Measurements from ENCODE around the gene DYRK1B. TPM values are rescaled to one million over a fixed set of nuclear protein-coding genes. Genes with fewer than 3 reads are reported as not detected.

DYRK1B gene
- total and polyA plus RNA-seq, 8 donors = 6.2 to 20.6 (median 8.3) TPM

- Histone ChIP-seq H3K9me3 (no peaks in the 10 kb centered on the region), H3K36me3 (no peaks in the 10 kb centered on the region), H3K4me1 (no peaks in the 10 kb centered on the region), H3K4me3 (no peak overlapping the region), H3K27ac (no peak overlapping the region), H3K27me3 (no peaks in the 10 kb centered on the region)
- FAIRE-seq (no peak), ATAC-seq (no peak), DNase-seq (no peak)
- intact Hi-C loops (cut with DNase I) = no loop called here
- WGBS, 2 donors = 61 to 77% methylated on average over 16 of the region's 16 CpGs
- no peak for TF ChIP-seq CTCF (IDR thresholded peaks at IDR 0.05)
Observed at GRCh38 chr19:39870171-39870971, 36.4 kb upstream of the DYRK1B start.

GRCh38 chr19:39867952-39868351 lies 34.0 kb upstream of the DYRK1B start:
- no peaks in the 10 kb centered on the region for H3K27me3 ChIP-seq
- no peaks in the 10 kb centered on the region for H3K36me3 ChIP-seq
- WGBS, 2 donors = 88 to 97% methylated on average over 6 of the region's 6 CpGs
- TF ChIP-seq CTCF (IDR thresholded peaks at IDR 0.05) = no peak
- DNase-seq (no peak), ATAC-seq (no peak), FAIRE-seq (no peak)
- H3K9me3 ChIP-seq = no peaks in the 10 kb centered on the region
- intact Hi-C loops (cut with DNase I) = no loop called here
- no peaks in the 10 kb centered on the region for H3K4me1 ChIP-seq
- no peak overlapping the region for H3K27ac ChIP-seq
- H3K4me3 ChIP-seq = no peak overlapping the region

- no peak for TF ChIP-seq CTCF (IDR thresholded peaks at IDR 0.05)
- Histone ChIP-seq H3K27ac (no peak overlapping the region), H3K4me1 (no peaks in the 10 kb centered on the region), H3K4me3 (no peak overlapping the region), H3K36me3 (no peaks in the 10 kb centered on the region), H3K9me3 (no peaks in the 10 kb centered on the region), H3K27me3 (no peaks in the 10 kb centered on the region)
- intact Hi-C loops (cut with DNase I) = no loop called here
- ATAC-seq (no peak), DNase-seq (no peak), FAIRE-seq (no peak)
- WGBS, 2 donors = 89 to 98% methylated on average over 2 of the region's 2 CpGs
Observed at GRCh38 chr19:39867133-39867532, 33.2 kb upstream of the DYRK1B start.

- intact Hi-C loops (cut with DNase I) = no loop called here
- WGBS, 2 donors = 71 to 83% methylated on average over 5 of the region's 5 CpGs
- TF ChIP-seq CTCF (IDR thresholded peaks at IDR 0.05) = no peak
- FAIRE-seq (no peak), DNase-seq (no peak), ATAC-seq (no peak)
- no peak overlapping the region for H3K27ac ChIP-seq
- no peaks in the 10 kb centered on the region for H3K9me3 ChIP-seq
- no peak overlapping the region for H3K4me3 ChIP-seq
- no peaks in the 10 kb centered on the region for H3K4me1 ChIP-seq
- H3K36me3 ChIP-seq = no peaks in the 10 kb centered on the region
- no peaks in the 10 kb centered on the region for H3K27me3 ChIP-seq
Observed at GRCh38 chr19:39865953-39866352, 32.0 kb upstream of the DYRK1B start.

GRCh38 chr19:39865186-39865585 lies 31.2 kb upstream of the DYRK1B start:
- FAIRE-seq (no peak), DNase-seq (no peak)
- intact Hi-C loops (cut with DNase I) = no loop called here

More at GRCh38 chr19:39865186-39865585, 31.2 kb upstream of the DYRK1B start:
- Histone ChIP-seq H3K27me3 (no peaks in the 10 kb centered on the region), H3K27ac (no peak overlapping the region), H3K36me3 (no peaks in the 10 kb centered on the region), H3K4me3 (no peak overlapping the region), H3K4me1 (no peaks in the 10 kb centered on the region), H3K9me3 (no peaks in the 10 kb centered on the region)
- ATAC-seq = no peak
- no peak for TF ChIP-seq CTCF (IDR thresholded peaks at IDR 0.05)
- WGBS, 2 donors = 83 to 92% methylated on average over 2 of the region's 2 CpGs
